GM12878 (cell line): ENCODE data around the gene PRDX3. TPM values are rescaled to one million over a fixed set of nuclear protein-coding genes. Genes with fewer than 3 reads are reported as not detected.

Experiments used
- ATAC-seq: fragments of 200-7000 bp; cut with Tn5 transposase; 3 replicates; pipeline ENCODE4 v1.9.1; 2020; ENCODE audit warnings: mild to moderate bottlenecking, moderate library complexity
- BruUV-seq: library from RNA; stranded (reverse); fragments of 400-500 nt; replicated peaks from 2 replicates; lab custom pipeline; 2021; lab: Mats Ljungman, UMichigan
- CTCF ChIA-PET: fragments of 300-600 bp; sonication (Branson Sonifier 250); formaldehyde crosslinking; extraction: SDS; loops from one replicate; lab custom pipeline; 2021; ENCODE audit warnings: inconsistent platforms; lab: Yijun Ruan, JAX
- POLR2A ChIA-PET: fragments of 350-600 bp; formaldehyde crosslinking; extraction: SDS; loops from one replicate; lab custom pipeline; 2021; ENCODE audit warnings: inconsistent platforms; lab: Charles Lee
- RAD21 ChIA-PET: fragments of 300-600 bp; sonication (Branson Sonifier 250); formaldehyde crosslinking; loops from one replicate; lab custom pipeline; 2023; ENCODE audit warnings: antibody characterized with exemption; ENCODE audit not compliant: unreplicated experiment; lab: Charles Lee
- SMC1A ChIA-PET: fragments of 300-600 bp; sonication (Branson Sonifier 250); formaldehyde crosslinking; loops from one replicate; lab custom pipeline; 2023; ENCODE audit not compliant: unreplicated experiment, uncharacterized antibody; lab: Charles Lee
- DNase-seq: peaks from one replicate; pipeline ENCODE4 v3.0.0-alpha.2; 2011; ENCODE audit warnings: low read depth, low spot score
- FAIRE-seq: peaks from 3 replicates; lab custom pipeline; 2011; peaks lifted over from hg19 to GRCh38; lab: Jason Lieb, UNC
- H2AFZ ChIP-seq: 2 replicates; pipeline ENCODE4 v1.6.0; 2011; ENCODE audit warnings: low read depth, low read length, control low read depth; ENCODE audit not compliant: control insufficient read depth
- H3K27ac ChIP-seq: 2 replicates; pipeline ENCODE4 v1.5.1; 2011; ENCODE audit warnings: control low read depth; ENCODE audit not compliant: control insufficient read depth, insufficient read depth
- H3K27me3 ChIP-seq, 2 experiments: replicated peaks in 1 of 2; 2 replicates each; pipeline versions ENCODE4 v1.6.0 to v1.6.1; 2011; ENCODE audit warnings: low read length in 1 of 2; ENCODE audit not compliant: control insufficient read depth in 2 of 2, insufficient read depth in 2 of 2
- H3K36me3 ChIP-seq, 2 experiments: 2 replicates each; pipeline ENCODE4 v1.5.1; 2011; ENCODE audit warnings: low read length in 1 of 2; ENCODE audit not compliant: control insufficient read depth in 2 of 2, insufficient read depth in 2 of 2
- H3K4me1 ChIP-seq: 2 replicates; pipeline ENCODE4 v1.6.1; 2011; ENCODE audit warnings: mild to moderate bottlenecking, low read length, moderate library complexity, mixed read lengths; ENCODE audit not compliant: control insufficient read depth, insufficient read depth
- H3K4me2 ChIP-seq: 2 replicates; pipeline ENCODE4 v1.6.0; 2011; ENCODE audit warnings: control low read depth; ENCODE audit not compliant: control insufficient read depth, insufficient read depth
- H3K4me3 ChIP-seq: fragments of 200-600 bp; sonication (generic); 2 replicates; pipeline ENCODE4 v1.5.1; 2016
- H3K79me2 ChIP-seq: 2 replicates; pipeline ENCODE4 v1.6.0; 2011; ENCODE audit warnings: low read length; ENCODE audit not compliant: control insufficient read depth, insufficient read depth
- H3K9ac ChIP-seq: 2 replicates; pipeline ENCODE4 v1.8.0; 2011; ENCODE audit warnings: low read length, control low read depth, mixed read lengths; ENCODE audit not compliant: control insufficient read depth, insufficient read depth
- H3K9me3 ChIP-seq: replicated peaks from 3 replicates; pipeline ENCODE4 v1.5.1; 2011; ENCODE audit warnings: mild to moderate bottlenecking, low read length; ENCODE audit not compliant: control insufficient read depth, insufficient read depth
- H4K20me1 ChIP-seq: 2 replicates; pipeline ENCODE4 v1.6.0; 2011; ENCODE audit not compliant: control insufficient read depth, insufficient read depth
- E2F8 ChIP-seq: fragments of 450-650 bp; IDR thresholded peaks from 2 replicates; pipeline ENCODE4 v1.6.1; 2018; ENCODE audit warnings: mild to moderate bottlenecking, low read depth, moderate library complexity; ENCODE audit not compliant: partially characterized antibody
- PRDM15 ChIP-seq: fragments of 450-650 bp; formaldehyde crosslinking; IDR thresholded peaks from 2 replicates; pipeline ENCODE4 v1.4.0; 2020; ENCODE audit warnings: mild to moderate bottlenecking, moderate library complexity
- TAF1 ChIP-seq: IDR thresholded peaks from 2 replicates; pipeline ENCODE4 v1.6.1; 2011; ENCODE audit warnings: mild to moderate bottlenecking, low read depth, low read length, borderline replicate concordance
- ZNF217 ChIP-seq: fragments of 450-650 bp; IDR thresholded peaks from 2 replicates; pipeline ENCODE4 v1.6.1; 2017; ENCODE audit warnings: antibody characterized with exemption, mild to moderate bottlenecking
- ZZZ3 ChIP-seq: IDR thresholded peaks from 2 replicates; pipeline ENCODE4 v1.6.1; 2011; ENCODE audit warnings: low read depth; ENCODE audit not compliant: control insufficient read depth, insufficient read length
- WGBS: methylation state at CpG from one replicate; pipeline ENCODE4 v1.1.6; 2016; ENCODE audit warnings: low lambda C conversion rate; ENCODE audit not compliant: insufficient replicate concordance, insufficient coverage; ENCODE audit errors: missing lambda C conversion rate; 5-methylcytosine and 5-hydroxymethylcytosine counted together
- in situ Hi-C: fragments of 300-500 bp; cut with MboI; formaldehyde crosslinking; loops from 9 replicates; pipeline ENCODE4 v1.14.3; 2018; ENCODE audit warnings: mixed read lengths
- intact Hi-C: fragments of 100-400 bp; cut with micrococcal nuclease; formaldehyde crosslinking; loops from one replicate; pipeline ENCODE4 v1.14.2; 2022; ENCODE audit not compliant: unreplicated experiment
- polyA plus RNA-seq, 11 experiments: library from polyadenylated mRNA; depleted of rRNA in 4 of 11; unstranded in 6 of 11; stranded (reverse) in 5 of 11; fragments of >200 nt; fragmentation: Nextera tagmentation in 4 of 11; fragmentation: Illumina TruSeq in 1 of 11; extraction: Ambion mirVana in 4 of 11; extraction: Trizol in 1 of 11; gene quantifications; 1 replicate in 1 of 11; 2 replicates in 10 of 11; pipeline versions ENCODE4 v1.2.1 to v1.2.3, GENCODE V29; 2011 to 2016; ENCODE audit warnings: inconsistent platforms in 2 of 11, missing spikeins in 2 of 11, low read depth in 1 of 11
- total RNA-seq, 4 experiments: library from RNA; depleted of rRNA in 3 of 4; stranded (reverse); fragments of >200 nt in 3 of 4; fragmentation: Illumina TruSeq in 1 of 4; extraction: Trizol in 1 of 4; gene quantifications; 2 replicates each; pipeline versions ENCODE4 v1.2.1 to v1.2.3, GENCODE V29; 2013 to 2021

The PRDX3 gene
- total and polyA plus RNA-seq, 10 of the 15 experiments (the other 5 are each of a cell fraction or from before 2014, with no cell fraction given): 195 to 1,431 (median 398) TPM

GRCh38 chr10:119217991-119218490, 39.4 kb upstream of the PRDX3 start:
- CTCF ChIA-PET: interaction anchor here (1.1 to 4.1 kb wide), 2 partner anchors 8 to 11 kb away, joined by 3 to 23 read pairs; partner anchors contain the start of gene GRK5
- FAIRE-seq (no peak), DNase-seq (no peak), ATAC-seq (no peak)
- POLR2A ChIA-PET: interaction anchor here (0.5 kb wide), 1 partner anchor 10 kb away, joined by 6 read pairs; no protein-coding TSS in a partner anchor
- Histone ChIP-seq H3K9me3 (no peaks in the 10 kb centered on the region), H3K27me3 (no peaks in the 10 kb centered on the region), H3K4me1 (peaks cover 10% of the 10 kb centered on the region), H3K36me3 (no peaks in the 10 kb centered on the region), H2AFZ (no peak overlapping the region), H4K20me1 (no peaks in the 10 kb centered on the region), H3K4me3 (no peak overlapping the region), H3K27ac (no peak overlapping the region), H3K9ac (no peak overlapping the region), H3K79me2 (peaks cover 13% of the 10 kb centered on the region), H3K4me2 (no peak overlapping the region)
- intact Hi-C loops: no loop called here
- RAD21 ChIA-PET: no interaction called here
- no peak for TF ChIP-seq PRDM15 (CRISPR knock-in tag)
- TF ChIP-seq E2F8: no peak
- no peak for TF ChIP-seq TAF1
- no peak for TF ChIP-seq ZNF217
- TF ChIP-seq ZZZ3: no peak
- in situ Hi-C loops: no loop called here
- SMC1A ChIA-PET: no interaction called here
- no TSS peak for BruUV-seq
- 66% methylated on average over 4 of the region's 4 CpGs for WGBS
